ENCODE measurements around the gene SMARCAL1. TPM values are rescaled to one million over a fixed set of nuclear protein-coding genes. Genes with fewer than 3 reads are reported as not detected.

The SMARCAL1 gene
- total RNA-seq, 1 experiment from 2014 or later = 23.7 TPM

DNA sequence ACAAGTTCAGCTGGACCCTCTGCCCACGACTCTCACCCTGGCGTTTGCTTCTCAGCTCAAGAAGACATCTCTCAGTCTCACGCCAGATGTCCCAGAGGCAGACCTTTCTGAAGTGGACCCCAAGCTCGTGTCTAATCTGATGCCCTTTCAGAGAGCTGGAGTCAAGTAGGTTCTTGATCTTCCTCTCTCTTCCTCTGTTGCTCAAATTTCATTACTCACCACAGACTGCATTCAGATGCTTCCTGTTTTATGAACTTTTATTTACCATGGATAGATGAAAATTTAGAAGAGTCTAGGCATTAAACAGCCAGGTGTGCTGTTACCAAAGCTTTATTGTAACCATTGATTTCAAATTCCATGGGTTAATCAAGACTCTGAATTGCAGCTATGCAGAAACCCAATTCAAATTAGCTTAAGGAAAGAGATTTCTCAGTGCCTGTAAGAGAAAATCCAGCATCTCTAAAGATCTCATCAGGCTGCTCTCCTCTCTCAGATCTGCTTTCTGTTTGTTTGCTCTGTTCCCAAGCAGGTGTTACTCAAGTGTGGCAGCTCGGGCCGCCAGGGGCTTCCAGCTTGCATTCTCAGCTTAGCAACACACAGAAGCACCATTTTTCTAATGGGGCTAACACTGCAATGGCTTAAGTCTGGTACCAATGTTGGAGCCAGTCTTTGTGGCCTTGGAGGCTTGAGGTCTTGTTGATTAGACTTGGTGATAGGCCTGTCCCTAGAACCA, 16.5 kb downstream of the SMARCAL1 start:
- H3K4me3 ChIP-seq (ENCODE audit: low read length) = no peak overlapping the region
- no peaks in the 10 kb centered on the region for H3K27me3 ChIP-seq (ENCODE audit: low read length)
- H2AFZ ChIP-seq (ENCODE audit: low read length) = no peak overlapping the region
- no peaks in the 10 kb centered on the region for H4K20me1 ChIP-seq (ENCODE audit: insufficient read depth, low read depth, low read length)
- no peaks in the 10 kb centered on the region for H3K9me3 ChIP-seq (ENCODE audit: low read length)
- H3K4me2 ChIP-seq (ENCODE audit: low read depth, low read length, poor library complexity, severe bottlenecking) = no peak overlapping the region
- H3K9ac ChIP-seq (ENCODE audit: low read length) = no peak overlapping the region
- no peaks in the 10 kb centered on the region for H3K4me1 ChIP-seq (ENCODE audit: low read length)
- no peaks in the 10 kb centered on the region for H3K9me2 ChIP-seq (replicated peaks; ENCODE audit: insufficient read depth, low read length)
- DNase-seq = no peak
- peaks cover 47% of the 10 kb centered on the region for H3K36me3 ChIP-seq (ENCODE audit: insufficient read depth, low read length)
- no peak overlapping the region for H3K27ac ChIP-seq (ENCODE audit: low read length)
- no peaks in the 10 kb centered on the region for H3K79me2 ChIP-seq (ENCODE audit: low read length)

DNA sequence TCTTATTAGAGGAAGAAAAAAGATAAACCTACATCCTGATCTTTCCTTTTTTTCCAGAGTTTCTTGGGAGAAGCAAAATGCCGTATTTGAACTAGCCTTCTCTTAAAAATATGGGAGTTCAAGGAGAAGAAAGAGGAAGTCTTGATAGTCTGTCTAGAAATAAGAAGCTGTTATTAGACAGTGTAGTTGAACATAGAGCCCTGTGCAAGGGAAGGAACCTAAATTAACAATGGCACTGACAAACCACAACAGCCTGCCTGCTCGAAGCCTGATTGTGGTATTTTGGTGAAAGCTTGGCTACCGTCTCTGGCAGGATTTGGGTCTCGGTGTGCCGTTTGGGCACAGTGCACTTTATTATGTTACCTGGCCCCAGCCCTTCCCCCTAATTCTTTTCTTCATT, 17.1 kb downstream of the SMARCAL1 start:
- Histone ChIP-seq H4K20me1 (ENCODE audit: insufficient read depth, low read depth, low read length) (no peaks in the 10 kb centered on the region), H2AFZ (ENCODE audit: low read length) (no peak overlapping the region), H3K79me2 (ENCODE audit: low read length) (no peaks in the 10 kb centered on the region), H3K27ac (ENCODE audit: low read length) (no peak overlapping the region), H3K4me1 (ENCODE audit: low read length) (no peaks in the 10 kb centered on the region), H3K27me3 (ENCODE audit: low read length) (no peaks in the 10 kb centered on the region), H3K36me3 (ENCODE audit: insufficient read depth, low read length) (peaks cover 41% of the 10 kb centered on the region), H3K4me3 (ENCODE audit: low read length) (no peak overlapping the region), H3K9ac (ENCODE audit: low read length) (no peak overlapping the region), H3K9me2 (replicated peaks; ENCODE audit: insufficient read depth, low read length) (no peaks in the 10 kb centered on the region), H3K9me3 (ENCODE audit: low read length) (no peaks in the 10 kb centered on the region), H3K4me2 (ENCODE audit: low read depth, low read length, poor library complexity, severe bottlenecking) (no peak overlapping the region)
- no peak for DNase-seq

DNA sequence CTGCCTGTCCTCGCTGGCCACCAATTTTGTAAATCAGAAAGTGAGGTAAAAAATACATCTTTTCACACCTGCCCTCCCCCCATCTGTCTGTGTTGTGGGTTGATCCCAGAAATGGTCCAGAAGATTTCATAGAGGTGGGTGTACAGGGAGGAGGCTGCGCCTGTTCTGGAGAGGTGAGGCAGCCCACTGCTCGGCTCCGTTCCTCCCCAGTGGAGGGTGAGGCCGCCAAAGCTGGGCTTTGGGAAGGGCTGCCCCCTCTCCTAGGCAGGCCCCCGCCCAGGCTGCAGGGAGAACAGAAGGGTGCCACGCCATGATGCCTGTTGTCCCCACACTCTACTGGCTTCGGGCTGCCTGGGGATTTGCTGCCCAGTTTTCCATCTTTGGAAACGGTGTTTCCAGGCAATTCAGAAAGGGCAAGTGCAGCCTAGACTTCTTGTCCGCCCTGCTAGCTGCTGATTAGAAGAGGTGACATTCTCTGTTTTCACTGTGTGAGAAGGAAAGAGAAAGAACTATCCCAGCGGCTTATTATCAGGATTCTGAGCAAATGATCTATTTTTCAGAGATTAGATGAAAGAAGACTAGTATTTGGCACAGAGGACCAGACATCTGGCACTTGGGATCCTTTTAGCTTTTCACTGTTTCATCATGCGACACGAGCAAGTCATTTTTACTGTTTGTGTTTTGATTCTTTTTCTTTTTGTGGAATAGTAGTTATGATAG, 18.7 kb downstream of the SMARCAL1 start:
- no peak overlapping the region for H3K27ac ChIP-seq (ENCODE audit: low read length)
- H3K27me3 ChIP-seq (ENCODE audit: low read length) = no peaks in the 10 kb centered on the region
- no peak overlapping the region for H3K9ac ChIP-seq (ENCODE audit: low read length)
- H3K4me3 ChIP-seq (ENCODE audit: low read length) = no peak overlapping the region
- no peaks in the 10 kb centered on the region for H3K9me3 ChIP-seq (ENCODE audit: low read length)
- H3K4me1 ChIP-seq (ENCODE audit: low read length) = no peaks in the 10 kb centered on the region
- no peak overlapping the region for H3K4me2 ChIP-seq (ENCODE audit: low read depth, low read length, poor library complexity, severe bottlenecking)
- no peak overlapping the region for H2AFZ ChIP-seq (ENCODE audit: low read length)
- H4K20me1 ChIP-seq (ENCODE audit: insufficient read depth, low read depth, low read length) = no peaks in the 10 kb centered on the region
- peaks cover 38% of the 10 kb centered on the region; the same call in 1 of the 2 replicates for H3K36me3 ChIP-seq (ENCODE audit: insufficient read depth, low read length)
- H3K79me2 ChIP-seq (ENCODE audit: low read length) = no peaks in the 10 kb centered on the region
- H3K9me2 ChIP-seq (replicated peaks; ENCODE audit: insufficient read depth, low read length) = no peaks in the 10 kb centered on the region
- no peak for DNase-seq

DNA sequence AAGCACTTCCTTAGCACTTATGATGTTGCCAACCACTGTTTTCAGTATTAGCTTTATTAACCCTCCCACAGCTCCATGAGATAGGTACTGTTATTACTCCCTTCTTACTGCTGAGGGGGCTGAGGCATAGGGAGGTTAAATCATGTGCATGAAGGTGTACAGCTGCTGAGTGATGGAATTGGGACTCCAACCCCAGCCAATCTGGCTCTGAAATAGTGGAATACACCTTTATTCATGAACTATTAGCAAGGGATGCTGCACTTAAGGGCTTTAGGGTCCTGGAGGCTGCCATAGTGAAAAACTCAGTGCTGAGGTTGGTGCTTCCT, 19.2 kb downstream of the SMARCAL1 start:
- H3K27ac ChIP-seq (ENCODE audit: low read length) = no peak overlapping the region
- H3K79me2 ChIP-seq (ENCODE audit: low read length) = no peaks in the 10 kb centered on the region
- no peaks in the 10 kb centered on the region for H3K27me3 ChIP-seq (ENCODE audit: low read length)
- H3K4me1 ChIP-seq (ENCODE audit: low read length) = no peaks in the 10 kb centered on the region
- H3K9me2 ChIP-seq (replicated peaks; ENCODE audit: insufficient read depth, low read length) = no peaks in the 10 kb centered on the region
- no peak overlapping the region for H2AFZ ChIP-seq (ENCODE audit: low read length)
- H3K9me3 ChIP-seq (ENCODE audit: low read length) = no peaks in the 10 kb centered on the region
- no peak overlapping the region for H3K9ac ChIP-seq (ENCODE audit: low read length)
- H3K4me3 ChIP-seq (ENCODE audit: low read length) = no peak overlapping the region
- peaks cover 41% of the 10 kb centered on the region; the same call in 1 of the 2 replicates for H3K36me3 ChIP-seq (ENCODE audit: insufficient read depth, low read length)
- DNase-seq = no peak
- H3K4me2 ChIP-seq (ENCODE audit: low read depth, low read length, poor library complexity, severe bottlenecking) = no peak overlapping the region
- H4K20me1 ChIP-seq (ENCODE audit: insufficient read depth, low read depth, low read length) = no peaks in the 10 kb centered on the region

DNA sequence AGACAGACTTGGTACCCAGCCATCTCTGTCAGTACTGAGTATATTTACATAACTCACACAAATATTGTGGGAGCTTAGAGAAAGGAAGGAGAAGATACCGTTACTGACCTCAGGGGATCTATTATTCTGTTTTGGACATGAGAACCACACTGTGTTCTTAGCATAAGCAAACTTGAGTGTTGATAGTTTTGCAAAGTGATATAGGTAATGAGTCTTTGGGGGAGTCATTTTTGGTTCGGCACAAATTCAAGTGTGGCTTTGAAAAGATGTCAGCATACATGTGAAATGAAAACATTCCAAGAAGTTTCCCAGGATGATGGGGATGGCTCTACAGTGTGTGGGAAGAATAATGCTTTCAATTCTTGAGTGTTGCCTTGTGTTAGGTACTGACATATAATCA, 24.1 kb downstream of the SMARCAL1 start:
- no peak overlapping the region for H3K4me3 ChIP-seq (ENCODE audit: low read length)
- no peaks in the 10 kb centered on the region for H3K79me2 ChIP-seq (ENCODE audit: low read length)
- peaks cover 31% of the 10 kb centered on the region; the same call in 1 of the 2 replicates for H3K36me3 ChIP-seq (ENCODE audit: insufficient read depth, low read length)
- H3K4me2 ChIP-seq (ENCODE audit: low read depth, low read length, poor library complexity, severe bottlenecking) = no peak overlapping the region
- no peak overlapping the region for H3K9ac ChIP-seq (ENCODE audit: low read length)
- no peak overlapping the region for H2AFZ ChIP-seq (ENCODE audit: low read length)
- H3K27ac ChIP-seq (ENCODE audit: low read length) = no peak overlapping the region
- H4K20me1 ChIP-seq (ENCODE audit: insufficient read depth, low read depth, low read length) = no peaks in the 10 kb centered on the region
- H3K27me3 ChIP-seq (ENCODE audit: low read length) = no peaks in the 10 kb centered on the region
- no peaks in the 10 kb centered on the region for H3K4me1 ChIP-seq (ENCODE audit: low read length)
- no peaks in the 10 kb centered on the region for H3K9me3 ChIP-seq (ENCODE audit: low read length)
- no peak for DNase-seq
- no peaks in the 10 kb centered on the region for H3K9me2 ChIP-seq (replicated peaks; ENCODE audit: insufficient read depth, low read length)

DNA sequence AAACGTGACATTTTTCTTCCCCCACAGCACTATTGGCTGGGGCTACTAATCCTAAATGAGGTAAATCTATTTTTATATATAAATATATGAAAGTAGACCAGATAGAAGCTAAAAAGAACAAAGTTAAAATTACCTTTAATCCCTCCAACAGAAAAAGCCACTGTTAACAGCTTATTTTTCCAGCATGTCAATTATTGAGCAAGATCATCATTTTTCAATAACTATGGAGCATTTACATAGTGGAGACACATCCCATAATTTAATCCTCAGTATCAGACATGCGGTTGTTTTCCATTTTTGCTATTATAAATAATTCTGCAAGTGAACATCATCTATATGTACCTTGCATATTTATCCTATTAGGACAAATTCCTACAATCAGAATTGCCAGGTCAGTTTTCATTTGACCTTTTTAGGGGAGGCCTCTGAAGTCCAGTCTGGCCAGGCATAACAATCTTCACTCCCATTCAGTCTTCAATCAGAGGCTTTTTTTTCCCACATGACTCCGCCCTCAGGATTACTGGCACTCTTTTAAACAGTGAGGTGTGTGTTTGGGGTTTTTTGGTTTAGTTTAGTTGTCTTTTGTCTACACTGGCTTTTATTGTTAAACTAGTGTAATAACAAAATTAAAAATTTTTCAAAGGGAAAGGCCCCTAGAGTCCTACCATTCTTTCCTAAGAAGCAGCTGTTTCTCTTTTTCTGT, 29.2 kb downstream of the SMARCAL1 start:
- no peaks in the 10 kb centered on the region for H3K9me3 ChIP-seq (ENCODE audit: low read length)
- no peaks in the 10 kb centered on the region for H3K4me1 ChIP-seq (ENCODE audit: low read length)
- peaks cover 25% of the 10 kb centered on the region for H3K36me3 ChIP-seq (ENCODE audit: insufficient read depth, low read length)
- H3K27me3 ChIP-seq (ENCODE audit: low read length) = no peaks in the 10 kb centered on the region
- H2AFZ ChIP-seq (ENCODE audit: low read length) = no peak overlapping the region
- no peak overlapping the region for H3K4me3 ChIP-seq (ENCODE audit: low read length)
- no peak overlapping the region for H3K9ac ChIP-seq (ENCODE audit: low read length)
- H3K27ac ChIP-seq (ENCODE audit: low read length) = no peak overlapping the region
- DNase-seq = no peak
- no peaks in the 10 kb centered on the region for H3K9me2 ChIP-seq (replicated peaks; ENCODE audit: insufficient read depth, low read length)
- 0 out of 2 replicates have a peak, but pooled peaks cover 3% of the 10 kb centered on the region for H3K79me2 ChIP-seq (ENCODE audit: low read length)
- H3K4me2 ChIP-seq (ENCODE audit: low read depth, low read length, poor library complexity, severe bottlenecking) = no peak overlapping the region
- H4K20me1 ChIP-seq (ENCODE audit: insufficient read depth, low read depth, low read length) = no peaks in the 10 kb centered on the region

DNA sequence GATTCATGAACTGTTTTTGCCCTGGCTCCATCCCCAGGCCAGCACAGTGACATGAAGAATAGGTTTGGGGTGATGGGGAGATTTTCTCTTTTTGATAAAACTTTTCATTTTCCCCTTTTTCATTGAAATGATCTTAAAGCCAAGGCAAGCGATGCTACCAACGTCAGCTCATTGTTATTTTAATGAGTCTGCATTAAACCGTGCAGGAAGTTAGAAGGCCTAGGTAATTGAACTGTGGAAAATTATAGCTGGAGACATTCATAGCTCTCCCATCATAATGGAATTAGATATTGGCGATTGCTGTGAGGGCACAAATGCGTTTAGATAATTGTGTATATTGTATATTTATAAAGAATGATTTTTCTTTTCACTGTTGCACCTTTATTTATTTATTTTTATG, 33.2 kb downstream of the SMARCAL1 start:
- H3K36me3 ChIP-seq (ENCODE audit: insufficient read depth, low read length) = peaks cover 45% of the 10 kb centered on the region

DNA sequence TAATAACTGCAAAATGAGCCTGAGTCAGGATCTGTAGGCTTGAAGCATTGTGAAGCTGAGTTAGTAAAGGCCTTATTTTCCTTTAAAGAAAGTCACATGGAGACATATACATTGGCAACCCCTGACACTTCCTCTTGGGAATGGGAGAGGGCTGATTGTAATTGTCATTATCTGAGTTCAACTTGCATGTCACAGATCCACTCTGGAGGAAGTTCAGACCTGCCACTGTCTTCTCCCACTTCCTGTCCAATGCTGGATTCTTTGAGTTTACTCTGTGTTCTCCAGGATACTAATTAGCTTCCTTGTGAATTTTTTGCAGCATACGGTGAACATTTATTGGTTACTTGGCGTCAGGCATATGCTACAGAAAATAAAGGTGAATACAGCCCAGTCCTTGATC, 34.1 kb downstream of the SMARCAL1 start:
- Histone ChIP-seq H3K79me2 (ENCODE audit: low read length) (0 out of 2 replicates have a peak, but pooled peaks cover 3% of the 10 kb centered on the region), H3K4me1 (ENCODE audit: low read length) (peaks cover 4% of the 10 kb centered on the region), H3K9me3 (ENCODE audit: low read length) (no peaks in the 10 kb centered on the region), H3K27me3 (ENCODE audit: low read length) (no peaks in the 10 kb centered on the region), H3K9me2 (replicated peaks; ENCODE audit: insufficient read depth, low read length) (no peaks in the 10 kb centered on the region), H4K20me1 (ENCODE audit: insufficient read depth, low read depth, low read length) (no peaks in the 10 kb centered on the region), H3K36me3 (ENCODE audit: insufficient read depth, low read length) (peaks cover 51% of the 10 kb centered on the region), H3K9ac (ENCODE audit: low read length) (no peak overlapping the region), H3K27ac (ENCODE audit: low read length) (no peak overlapping the region), H3K4me2 (ENCODE audit: low read depth, low read length, poor library complexity, severe bottlenecking) (no peak overlapping the region), H2AFZ (ENCODE audit: low read length) (no peak overlapping the region), H3K4me3 (ENCODE audit: low read length) (no peak overlapping the region)
- DNase-seq = no peak

More for the DNA sequence above, 33.2 kb downstream of the SMARCAL1 start:
- Histone ChIP-seq H3K9ac (ENCODE audit: low read length) (no peak overlapping the region), H3K4me3 (ENCODE audit: low read length) (no peak overlapping the region), H3K79me2 (ENCODE audit: low read length) (0 out of 2 replicates have a peak, but pooled peaks cover 3% of the 10 kb centered on the region), H3K4me1 (ENCODE audit: low read length) (peaks cover 4% of the 10 kb centered on the region), H4K20me1 (ENCODE audit: insufficient read depth, low read depth, low read length) (no peaks in the 10 kb centered on the region), H3K4me2 (ENCODE audit: low read depth, low read length, poor library complexity, severe bottlenecking) (no peak overlapping the region), H3K9me2 (replicated peaks; ENCODE audit: insufficient read depth, low read length) (no peaks in the 10 kb centered on the region), H3K27me3 (ENCODE audit: low read length) (no peaks in the 10 kb centered on the region), H3K27ac (ENCODE audit: low read length) (no peak overlapping the region), H2AFZ (ENCODE audit: low read length) (no peak overlapping the region), H3K9me3 (ENCODE audit: low read length) (no peaks in the 10 kb centered on the region)
- no peak for DNase-seq

Data from Karpas-422 (cell line).